ENCODE data around the gene CRISP2.
"Not testable (repeated sequence)": the region's sequence is repeated elsewhere in the genome, so short reads cannot be mapped to it uniquely, and the experiment has no call there.

- not testable (repeated sequence) for TF ChIP-seq CTCF (IDR thresholded peaks at IDR 0.05; ENCODE audit: insufficient read depth, low read depth, low read length); EZH2 (IDR thresholded peaks at IDR 0.05; ENCODE audit: insufficient read depth, low read length)
Measured at GRCh38 chr6:49664054-49664453, 49.3 kb downstream of the CRISP2 start.

Data from astrocyte (in vitro differentiated cells and primary cell).